CD8-positive, alpha-beta memory T cell (primary cell): Measurements from ENCODE around the gene GAS2L2. TPM values are rescaled to one million over a fixed set of nuclear protein-coding genes. Genes with fewer than 3 reads are reported as not detected.
A peak's percentile ranks its signal among the peaks of the same experiment; 100 is the strongest.

Experiments used
- CTCF ChIA-PET: fragments of 350-600 bp; sonication (Branson Sonifier 250); formaldehyde crosslinking; loops from one replicate; lab custom pipeline; 2021; ENCODE audit warnings: antibody characterized with exemption; lab: Charles Lee
- POLR2A ChIA-PET: fragments of 350-600 bp; sonication (Branson Sonifier 250); formaldehyde crosslinking; loops from one replicate; lab custom pipeline; 2021; ENCODE audit warnings: antibody characterized with exemption; lab: Charles Lee
- DNase-seq, 5 donors: peaks; one replicate each; pipeline versions ENCODE4 v3.0.0 to v3.0.0-alpha.2; 2020 to 2022; ENCODE audit warnings: mixed read lengths in 1 of 5
- H3K27ac ChIP-seq: one replicate; pipeline ENCODE4 v1.7.0; 2013; ENCODE audit warnings: low read depth, mild to moderate bottlenecking, low read length, moderate library complexity
- H3K27me3 ChIP-seq: 2 replicates; pipeline ENCODE4 v1.7.0; 2013; ENCODE audit warnings: low read length, mild to moderate bottlenecking; ENCODE audit not compliant: insufficient read depth, poor library complexity, severe bottlenecking
- H3K36me3 ChIP-seq: 2 replicates; pipeline ENCODE4 v1.7.0; 2013; ENCODE audit warnings: mild to moderate bottlenecking, low read length, moderate library complexity; ENCODE audit not compliant: insufficient read depth
- H3K4me1 ChIP-seq: 2 replicates; pipeline ENCODE4 v1.7.0; 2013; ENCODE audit warnings: mild to moderate bottlenecking, low read length, moderate library complexity; ENCODE audit not compliant: insufficient read depth
- H3K4me3 ChIP-seq: 2 replicates; pipeline ENCODE4 v1.7.0; 2013; ENCODE audit warnings: mild to moderate bottlenecking, low read length
- H3K9me3 ChIP-seq: 2 replicates; pipeline ENCODE4 v1.7.0; 2013; ENCODE audit warnings: mild to moderate bottlenecking, low read length
- H3K27ac Mint-ChIP-seq, 8 donors: one replicate each; pipeline ENCODE4 v1.8.0; 2020 to 2021; ENCODE audit warnings: mixed read lengths in 8 of 8, mild to moderate bottlenecking in 6 of 8, inconsistent platforms in 3 of 8, moderate library complexity in 3 of 8
- H3K27me3 Mint-ChIP-seq, 2 donors: one replicate each; pipeline ENCODE4 v1.8.0; 2020 to 2021; ENCODE audit warnings: mixed read lengths in 2 of 2, mild to moderate bottlenecking in 1 of 2, moderate library complexity in 1 of 2
- H3K36me3 Mint-ChIP-seq, 3 donors: one replicate each; pipeline ENCODE4 v1.8.0; 2020 to 2021; ENCODE audit warnings: mixed read lengths in 3 of 3, inconsistent platforms in 1 of 3, mild to moderate bottlenecking in 1 of 3
- H3K4me1 Mint-ChIP-seq, 3 donors: one replicate each; pipeline ENCODE4 v1.8.0; 2020 to 2021; ENCODE audit warnings: mixed read lengths in 3 of 3, inconsistent platforms in 1 of 3, mild to moderate bottlenecking in 1 of 3
- H3K4me3 Mint-ChIP-seq, 7 donors: one replicate each; pipeline ENCODE4 v1.8.0; 2020 to 2021; ENCODE audit warnings: mixed read lengths in 7 of 7, mild to moderate bottlenecking in 6 of 7, moderate library complexity in 4 of 7, inconsistent platforms in 2 of 7
- H3K9me3 Mint-ChIP-seq, 5 donors: one replicate each; pipeline ENCODE4 v1.8.0; 2020 to 2022; ENCODE audit warnings: mixed read lengths in 5 of 5, mild to moderate bottlenecking in 3 of 5, moderate library complexity in 2 of 5, inconsistent platforms in 1 of 5
- polyA plus RNA-seq: library from polyadenylated mRNA; unstranded; fragments of 300-500 nt; fragmentation: Illumina TruSeq; gene quantifications from one replicate; pipeline ENCODE4 v1.2.3, GENCODE V29; 2021
- total RNA-seq, 2 experiments: library from RNA; stranded (reverse); gene quantifications; one replicate each; pipeline ENCODE4 v1.2.3, GENCODE V29; 2021

Gene GAS2L2
- total and polyA plus RNA-seq, 3 experiments from 2014 or later: 0.07 TPM; not detected in 2

DNA sequence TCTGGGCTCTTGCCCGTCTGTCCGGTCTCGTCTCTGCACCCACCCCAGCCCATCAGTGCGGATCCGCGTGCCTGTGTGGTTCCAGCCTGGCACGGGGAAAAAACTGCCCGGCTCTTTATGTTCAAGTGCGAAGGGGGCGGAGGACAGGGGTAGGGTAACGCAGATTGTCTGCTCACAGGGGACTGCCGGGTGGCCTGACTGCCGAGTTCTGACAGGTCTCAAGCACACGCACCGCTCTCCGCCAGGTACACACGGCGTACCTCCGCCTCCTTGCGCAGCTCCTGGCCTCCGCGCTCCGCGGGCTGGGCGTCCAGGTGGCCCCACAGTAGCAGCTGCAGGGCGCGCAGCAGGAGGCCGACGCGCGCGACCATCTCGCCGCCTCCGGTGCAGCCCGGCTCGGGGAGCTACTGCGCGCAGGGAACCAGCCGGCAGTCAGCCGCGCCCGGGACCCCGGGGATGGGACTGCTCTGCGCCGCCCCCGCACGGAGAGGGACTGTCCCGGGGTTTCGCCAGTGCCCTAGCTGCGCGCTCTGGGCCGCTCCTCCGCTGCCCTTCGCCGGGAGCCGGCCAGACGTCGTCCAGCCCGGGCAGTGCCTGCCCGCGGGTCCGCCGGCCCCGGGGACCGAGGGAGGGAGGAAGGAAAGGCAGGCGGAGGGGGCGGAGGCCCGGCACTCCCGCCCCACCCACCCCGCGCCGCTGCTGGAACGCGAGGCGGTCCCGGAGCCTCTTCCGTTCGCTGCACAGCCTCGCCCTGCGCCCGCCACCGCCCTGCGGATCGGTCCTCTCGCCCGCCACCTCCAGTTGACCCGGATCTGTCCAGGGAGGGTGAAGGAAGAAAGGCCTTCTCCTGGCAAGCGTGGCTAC is 42.2 kb upstream of the GAS2L2 start, which contains the start of gene MMP28:
Gene MMP28 (minus strand): TSS at position 635 of the 864 bp plus-strand sequence. CDS start 264 bp downstream, at position 371.
- H3K27ac Mint-ChIP-seq: peak within 1 kb of the TSS in 1 of 8 donors; percentile 68
- H3K27ac ChIP-seq: no peak within 1 kb of the TSS
- POLR2A ChIA-PET: interaction anchor here (0.6 to 1.9 kb wide), 2 partner anchors 14 to 31 kb away, joined by 3 to 6 read pairs; partner anchors contain the start of gene TAF15

DNA sequence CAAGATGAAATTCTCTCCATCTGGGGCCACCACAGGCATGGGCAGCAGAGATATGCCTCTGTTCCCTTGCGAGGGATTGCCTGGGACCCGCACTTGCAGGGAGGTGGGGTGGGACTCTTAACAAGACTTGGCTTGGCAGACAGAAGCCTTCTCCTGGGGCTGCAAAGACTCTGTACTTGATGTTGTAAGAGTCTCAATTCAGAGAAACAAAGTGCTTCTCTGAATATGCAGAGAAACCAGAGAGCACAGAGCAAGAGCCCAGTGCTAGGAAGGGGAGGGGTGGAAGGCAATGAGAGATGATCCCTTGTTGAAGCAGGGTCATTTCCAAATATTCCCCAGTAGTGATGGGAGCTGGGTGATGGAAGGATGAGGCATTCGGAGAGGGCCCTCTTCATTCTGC is 40.2 kb upstream of the GAS2L2 start:
- CTCF ChIA-PET: no interaction called here
- H3K27ac Mint-ChIP-seq: no peak overlapping the region
- H3K9me3 ChIP-seq: no peaks in the 10 kb centered on the region
- no peaks in the 10 kb centered on the region for H3K9me3 Mint-ChIP-seq
- POLR2A ChIA-PET: no interaction called here
- no peak overlapping the region for H3K27ac ChIP-seq
- no peak for DNase-seq
- H3K4me3 Mint-ChIP-seq: peak overlapping the region in 5 of 7 donors; percentile 16 to 68 (median 30)
- H3K27me3 ChIP-seq: peaks cover 32% of the 10 kb centered on the region
- no peak overlapping the region for H3K4me3 ChIP-seq
- H3K4me1 Mint-ChIP-seq: peaks cover 5 to 17% (median 8%) of the 10 kb centered on the region in 3 donors
- peaks cover 33 to 51% of the 10 kb centered on the region in 2 donors for H3K27me3 Mint-ChIP-seq
- H3K4me1 ChIP-seq: peaks cover 20% of the 10 kb centered on the region
- no peaks in the 10 kb centered on the region for H3K36me3 ChIP-seq
- H3K36me3 Mint-ChIP-seq: no peaks in the 10 kb centered on the region

More for the DNA sequence above, 42.2 kb upstream of the GAS2L2 start, which contains the start of gene MMP28:
- Histone ChIP-seq H3K9me3 (no peaks in the 10 kb centered on the region), H3K4me1 (peaks cover 10% of the 10 kb centered on the region), H3K36me3 (no peaks in the 10 kb centered on the region), H3K4me3 (peak within 1 kb of the TSS; percentile 58), H3K27me3 (peaks cover 29% of the 10 kb centered on the region)
- Mint-ChIP-seq H3K9me3 (no peaks in the 10 kb centered on the region), H3K27me3 (peaks cover 39 to 66% of the 10 kb centered on the region in 2 donors), H3K4me3 (peak within 1 kb of the TSS; percentile 55 to 87 (median 77)), H3K4me1 (peaks cover 5 to 17% (median 8%) of the 10 kb centered on the region in 3 donors), H3K36me3 (no peaks in the 10 kb centered on the region)
- CTCF ChIA-PET: interaction anchor here (1.3 to 3.1 kb wide), 4 partner anchors 10 to 35 kb away, joined by 3 to 22 read pairs (median 5); partner anchors contain the start of gene C17orf50
- DNase-seq: peak in 4 of 5 donors; percentile 1 to 57 (median 14)

DNA sequence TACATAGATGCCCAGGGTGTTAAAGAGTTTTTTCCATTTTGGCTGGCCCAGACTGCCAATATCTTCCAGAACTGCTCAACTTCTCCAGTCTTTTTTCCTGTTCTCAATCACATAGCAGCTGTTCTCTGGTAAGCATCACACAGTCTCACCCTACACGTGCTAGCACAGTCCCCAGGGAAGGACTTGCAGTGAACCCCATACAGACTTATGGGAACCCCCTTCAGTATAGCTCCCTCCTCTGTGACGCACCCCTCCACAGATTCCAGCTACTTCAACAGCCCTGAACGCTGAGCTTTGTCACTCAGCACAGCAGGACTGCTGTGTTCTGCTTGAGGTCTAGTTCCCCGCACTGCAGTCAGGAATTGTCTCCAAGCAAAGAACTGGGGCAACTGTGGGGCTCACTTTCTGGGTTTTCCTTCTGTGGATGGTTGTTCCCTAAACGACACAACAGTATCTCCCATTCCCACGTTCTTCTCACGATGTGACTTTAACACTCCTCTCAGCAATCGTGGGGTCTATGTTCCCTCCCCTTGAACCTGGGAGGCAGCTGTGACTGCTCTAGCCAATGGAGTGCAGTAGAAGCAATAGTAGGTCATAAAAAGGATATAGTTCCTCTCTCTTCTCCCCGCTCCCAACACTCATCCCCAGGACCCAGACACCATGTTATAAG is 38.8 kb upstream of the GAS2L2 start:
- Mint-ChIP-seq H3K27me3 (peaks cover 26 to 40% of the 10 kb centered on the region in 2 donors), H3K4me1 (peaks cover 5 to 17% (median 8%) of the 10 kb centered on the region in 3 donors), H3K9me3 (no peaks in the 10 kb centered on the region), H3K27ac (no peak overlapping the region), H3K36me3 (no peaks in the 10 kb centered on the region), H3K4me3 (no peak overlapping the region)
- Histone ChIP-seq H3K9me3 (no peaks in the 10 kb centered on the region), H3K27me3 (peaks cover 21% of the 10 kb centered on the region), H3K27ac (no peak overlapping the region), H3K36me3 (no peaks in the 10 kb centered on the region), H3K4me3 (no peak overlapping the region), H3K4me1 (peaks cover 24% of the 10 kb centered on the region)
- ChIA-PET CTCF (interaction anchor here (1.0 to 1.6 kb wide), 2 partner anchors 17 to 28 kb away, joined by 3 to 10 read pairs; no protein-coding TSS in a partner anchor), POLR2A (no interaction called here)
- DNase-seq: no peak

- ChIA-PET POLR2A (interaction anchor here (0.5 kb wide), 1 partner anchor 184 kb away, joined by 4 read pairs; no protein-coding TSS in a partner anchor), CTCF (no interaction called here)
- Mint-ChIP-seq H3K27me3 (peaks cover 19 to 33% of the 10 kb centered on the region in 2 donors), H3K36me3 (no peaks in the 10 kb centered on the region), H3K4me3 (no peak overlapping the region), H3K27ac (no peak overlapping the region), H3K9me3 (no peaks in the 10 kb centered on the region), H3K4me1 (peaks cover under 1 to 12% (median 6%) of the 10 kb centered on the region in 3 donors)
- Histone ChIP-seq H3K27me3 (peaks cover 18% of the 10 kb centered on the region), H3K9me3 (no peaks in the 10 kb centered on the region), H3K36me3 (no peaks in the 10 kb centered on the region), H3K4me1 (peaks cover 21% of the 10 kb centered on the region), H3K27ac (no peak overlapping the region), H3K4me3 (no peak overlapping the region)
- DNase-seq: no peak
These were observed 37.8 kb upstream of the GAS2L2 start for GRCh38 chr17:35790841-35791240.

GRCh38 chr17:35788477-35789368 is 35.7 kb upstream of the GAS2L2 start:
- Mint-ChIP-seq H3K9me3 (no peaks in the 10 kb centered on the region), H3K36me3 (no peaks in the 10 kb centered on the region), H3K27me3 (peaks cover 12 to 21% of the 10 kb centered on the region in 2 donors), H3K4me3 (no peak overlapping the region), H3K27ac (no peak overlapping the region), H3K4me1 (no peaks in the 10 kb centered on the region)
- Histone ChIP-seq H3K27ac (no peak overlapping the region), H3K9me3 (no peaks in the 10 kb centered on the region), H3K4me3 (peak overlapping the region; percentile 17), H3K36me3 (no peaks in the 10 kb centered on the region), H3K4me1 (peaks cover 14% of the 10 kb centered on the region), H3K27me3 (peaks cover 7% of the 10 kb centered on the region)
- ChIA-PET POLR2A (no interaction called here), CTCF (interaction anchor here (1.1 to 1.8 kb wide), 2 partner anchors 23 to 25 kb away, joined by 3 to 13 read pairs; no protein-coding TSS in a partner anchor)
- DNase-seq: no peak

DNA sequence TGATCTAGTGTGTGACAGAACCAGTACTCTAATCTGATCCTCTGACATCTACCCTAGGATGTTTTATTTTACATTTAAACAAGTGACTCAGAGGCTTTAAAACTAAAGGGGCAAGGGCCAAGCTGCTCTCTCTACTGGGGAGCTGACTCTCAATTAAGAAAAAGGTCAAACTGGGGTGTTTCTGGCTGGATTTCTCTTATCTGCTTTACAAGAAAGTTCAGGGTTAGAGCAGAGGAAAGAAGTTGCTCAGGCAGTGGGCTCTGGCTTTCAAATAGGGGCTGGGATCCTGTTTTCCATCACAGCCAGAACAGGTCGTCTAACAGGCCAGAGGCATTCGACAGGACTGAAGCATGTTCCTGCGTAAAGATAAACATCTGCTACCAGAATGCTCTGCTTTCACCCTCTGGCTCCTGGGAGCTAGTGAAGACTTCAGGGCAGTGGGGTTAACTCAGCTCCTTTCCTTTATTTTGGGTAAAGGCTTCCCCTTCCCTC is 33.9 kb upstream of the GAS2L2 start:
- Mint-ChIP-seq H3K9me3 (no peaks in the 10 kb centered on the region), H3K4me3 (no peak overlapping the region), H3K36me3 (no peaks in the 10 kb centered on the region), H3K4me1 (no peaks in the 10 kb centered on the region), H3K27me3 (peaks cover 6 to 19% of the 10 kb centered on the region in 2 donors), H3K27ac (no peak overlapping the region)
- Histone ChIP-seq H3K36me3 (no peaks in the 10 kb centered on the region), H3K27ac (no peak overlapping the region), H3K27me3 (peaks cover 3% of the 10 kb centered on the region), H3K4me1 (peaks cover 14% of the 10 kb centered on the region), H3K9me3 (no peaks in the 10 kb centered on the region), H3K4me3 (no peak overlapping the region)
- CTCF ChIA-PET: interaction anchor here (1.7 kb wide), 1 partner anchor 23 kb away, joined by 8 read pairs; no protein-coding TSS in a partner anchor
- POLR2A ChIA-PET: no interaction called here
- no peak for DNase-seq

GRCh38 chr17:35784895-35785294 is 31.9 kb upstream of the GAS2L2 start:
- no peaks in the 10 kb centered on the region for H3K9me3 Mint-ChIP-seq
- H3K9me3 ChIP-seq: no peaks in the 10 kb centered on the region
- peaks cover 3% of the 10 kb centered on the region for H3K27me3 ChIP-seq
- DNase-seq: no peak
- no peaks in the 10 kb centered on the region for H3K36me3 Mint-ChIP-seq
- H3K4me3 ChIP-seq: no peak overlapping the region
- H3K27me3 Mint-ChIP-seq: peaks cover 11 to 18% of the 10 kb centered on the region in 2 donors
- no peak overlapping the region for H3K27ac ChIP-seq
- peaks cover 14% of the 10 kb centered on the region for H3K4me1 ChIP-seq
- ChIA-PET CTCF (interaction anchor here (0.8 to 1.8 kb wide), 3 partner anchors 17 to 24 kb away, joined by 3 to 11 read pairs (median 4); partner anchors contain the start of gene TAF15), POLR2A (interaction anchor here (1.4 kb wide), 1 partner anchor 24 kb away, joined by 4 read pairs; the partner anchor contains the start of gene TAF15)
- no peaks in the 10 kb centered on the region for H3K36me3 ChIP-seq
- H3K27ac Mint-ChIP-seq: no peak overlapping the region
- H3K4me3 Mint-ChIP-seq: no peak overlapping the region
- no peaks in the 10 kb centered on the region for H3K4me1 Mint-ChIP-seq
